MM.1S (cell line): ENCODE data around the gene CILP2.

Experiments
- DNase-seq: peaks from one replicate; pipeline ENCODE4 v3.0.0-alpha.2; 2015
- H2AFZ ChIP-seq: fragments of 300-600 bp; sonication (generic); 2 replicates; pipeline ENCODE4 v1.6.0; 2016; ENCODE audit warnings: antibody characterized with exemption, low read length
- H3F3A ChIP-seq: fragments of 300-600 bp; sonication (generic); 2 replicates; pipeline ENCODE4 v1.6.1; 2016; ENCODE audit warnings: mild to moderate bottlenecking, antibody characterized with exemption, low read length, moderate library complexity, mixed read lengths; ENCODE audit not compliant: insufficient read depth
- H3K27ac ChIP-seq: fragments of 300-600 bp; sonication (generic); 2 replicates; pipeline ENCODE4 v1.5.1; 2016; ENCODE audit warnings: mild to moderate bottlenecking, low read length
- H3K27me3 ChIP-seq: fragments of 300-600 bp; sonication (generic); replicated peaks from 2 replicates; pipeline ENCODE4 v1.6.0; 2016; ENCODE audit warnings: low read length; ENCODE audit not compliant: insufficient read depth
- H3K36me3 ChIP-seq: fragments of 300-600 bp; sonication (generic); replicated peaks from 2 replicates; pipeline ENCODE4 v1.6.1; 2016; ENCODE audit warnings: mild to moderate bottlenecking, low read length, mixed read lengths; ENCODE audit not compliant: insufficient read depth
- H3K4me1 ChIP-seq: fragments of 300-600 bp; sonication (generic); 2 replicates; pipeline ENCODE4 v1.6.1; 2016; ENCODE audit warnings: low read length, mixed read lengths
- H3K4me2 ChIP-seq: fragments of 300-600 bp; sonication (generic); 2 replicates; pipeline ENCODE4 v1.6.0; 2016; ENCODE audit warnings: low read depth, low read length
- H3K4me3 ChIP-seq: fragments of 300-600 bp; sonication (generic); 2 replicates; pipeline ENCODE4 v1.5.1; 2016; ENCODE audit warnings: low read length, mixed read lengths
- H3K79me2 ChIP-seq: fragments of 300-600 bp; sonication (generic); 2 replicates; pipeline ENCODE4 v1.6.1; 2016; ENCODE audit warnings: mixed run types, low read length, mixed read lengths
- H3K9ac ChIP-seq: fragments of 300-600 bp; sonication (generic); 2 replicates; pipeline ENCODE4 v1.6.1; 2016; ENCODE audit warnings: low read length, mixed read lengths
- H3K9me2 ChIP-seq: fragments of 300-600 bp; sonication (generic); replicated peaks from 2 replicates; pipeline ENCODE4 v1.6.1; 2016; ENCODE audit warnings: mild to moderate bottlenecking, low read length, mixed read lengths; ENCODE audit not compliant: insufficient read depth
- H3K9me3 ChIP-seq: fragments of 300-600 bp; sonication (generic); replicated peaks from 2 replicates; pipeline ENCODE4 v1.6.1; 2016; ENCODE audit warnings: mild to moderate bottlenecking, low read length, mixed read lengths; ENCODE audit not compliant: insufficient read depth
- H4K20me1 ChIP-seq: fragments of 300-600 bp; sonication (generic); 2 replicates; pipeline ENCODE4 v1.6.1; 2016; ENCODE audit warnings: mild to moderate bottlenecking, low read length, moderate library complexity, mixed read lengths; ENCODE audit not compliant: insufficient read depth
- CTCF ChIP-seq: fragments of 300-600 bp; sonication (generic); IDR thresholded peaks from 2 replicates; pipeline ENCODE4 v1.5.1; 2016; ENCODE audit warnings: antibody characterized with exemption, low read length, mixed read lengths
- EZH2 ChIP-seq: fragments of 300-600 bp; sonication (generic); optimal IDR thresholded peaks from 2 replicates; pipeline ENCODE3; 2017; ENCODE audit warnings: low read depth, mild to moderate bottlenecking, antibody characterized with exemption, low read length, mixed read lengths
- EZH2phosphoT487 ChIP-seq: fragments of 300-600 bp; sonication (generic); IDR thresholded peaks from 2 replicates; pipeline ENCODE4 v1.6.1; 2018; ENCODE audit warnings: antibody characterized with exemption, low read length

CILP2 gene

DNA sequence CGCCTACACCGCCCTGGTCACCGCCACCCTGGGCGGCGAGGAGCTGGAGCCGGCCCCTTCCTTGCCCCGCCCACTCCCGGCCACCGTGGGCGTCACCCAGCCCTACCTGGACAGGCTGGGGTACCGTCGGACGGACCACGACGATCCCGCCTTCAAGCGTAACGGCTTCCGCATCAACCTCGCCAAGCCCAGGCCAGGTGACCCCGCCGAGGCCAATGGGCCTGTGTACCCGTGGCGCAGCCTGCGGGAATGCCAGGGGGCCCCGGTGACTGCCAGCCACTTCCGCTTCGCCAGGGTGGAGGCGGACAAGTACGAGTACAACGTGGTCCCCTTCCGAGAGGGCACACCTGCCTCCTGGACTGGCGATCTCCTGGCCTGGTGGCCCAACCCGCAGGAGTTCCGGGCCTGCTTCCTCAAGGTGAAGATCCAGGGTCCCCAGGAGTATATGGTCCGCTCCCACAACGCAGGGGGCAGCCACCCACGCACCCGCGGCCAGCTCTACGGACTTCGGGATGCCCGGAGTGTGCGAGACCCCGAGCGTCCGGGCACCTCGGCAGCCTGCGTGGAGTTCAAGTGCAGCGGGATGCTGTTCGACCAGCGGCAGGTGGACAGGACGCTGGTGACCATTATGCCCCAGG is 7.0 kb downstream of the CILP2 start:
- Histone ChIP-seq H2AFZ (no peak overlapping the region), H3K27me3 (peaks cover 10% of the 10 kb centered on the region), H3K9ac (no peak overlapping the region), H3F3A (no peaks in the 10 kb centered on the region), H4K20me1 (no peaks in the 10 kb centered on the region), H3K9me2 (no peaks in the 10 kb centered on the region), H3K4me3 (no peak overlapping the region), H3K36me3 (no peaks in the 10 kb centered on the region), H3K79me2 (no peaks in the 10 kb centered on the region), H3K27ac (no peak overlapping the region), H3K4me2 (no peak overlapping the region), H3K9me3 (no peaks in the 10 kb centered on the region), H3K4me1 (no peaks in the 10 kb centered on the region)
- no peak for DNase-seq
- no peak for TF ChIP-seq EZH2
- no peak for TF ChIP-seq CTCF
- TF ChIP-seq EZH2phosphoT487, result no peak

GRCh38 chr19:19545707-19546106 is 7.6 kb downstream of the CILP2 start:
- Histone ChIP-seq H3K4me2 (no peak overlapping the region), H3F3A (no peaks in the 10 kb centered on the region), H3K79me2 (no peaks in the 10 kb centered on the region), H3K36me3 (no peaks in the 10 kb centered on the region), H3K27ac (no peak overlapping the region), H3K9ac (no peak overlapping the region), H3K9me3 (no peaks in the 10 kb centered on the region), H2AFZ (no peak overlapping the region), H3K4me1 (no peaks in the 10 kb centered on the region), H3K9me2 (no peaks in the 10 kb centered on the region), H4K20me1 (no peaks in the 10 kb centered on the region), H3K27me3 (peaks cover 11% of the 10 kb centered on the region), H3K4me3 (no peak overlapping the region)
- TF ChIP-seq EZH2phosphoT487, result no peak
- TF ChIP-seq CTCF, result no peak
- no peak for TF ChIP-seq EZH2
- DNase-seq, result no peak

DNA sequence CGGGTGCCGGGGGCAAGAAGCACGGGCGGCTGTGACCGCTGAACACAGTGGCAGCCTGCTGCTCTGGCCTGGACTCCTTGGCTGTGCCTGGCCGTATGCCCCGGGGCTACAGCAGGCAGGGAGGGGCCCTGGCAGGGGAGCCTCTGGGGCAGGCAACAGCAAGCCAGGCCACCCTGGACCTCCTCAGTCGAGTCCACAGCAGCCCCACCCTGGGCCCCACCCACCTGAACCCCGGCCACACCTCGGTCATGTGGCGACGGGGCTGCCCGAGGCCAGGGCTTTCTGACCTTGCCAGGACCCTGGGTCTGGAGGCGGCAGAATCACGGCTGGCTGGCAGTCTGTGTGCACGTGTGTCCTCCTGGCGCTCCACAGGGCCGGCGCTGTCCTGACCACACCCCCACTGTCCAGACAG is 8.7 kb downstream of the CILP2 start:
- Histone ChIP-seq H3K4me3 (no peak overlapping the region), H3K9me2 (no peaks in the 10 kb centered on the region), H3K9me3 (no peaks in the 10 kb centered on the region), H3K27me3 (peaks cover 13% of the 10 kb centered on the region), H4K20me1 (no peaks in the 10 kb centered on the region), H3K79me2 (no peaks in the 10 kb centered on the region), H3K27ac (no peak overlapping the region), H3K4me2 (no peak overlapping the region), H3K4me1 (no peaks in the 10 kb centered on the region), H2AFZ (no peak overlapping the region), H3F3A (no peaks in the 10 kb centered on the region), H3K9ac (no peak overlapping the region), H3K36me3 (no peaks in the 10 kb centered on the region)
- TF ChIP-seq EZH2, result no peak
- no peak for TF ChIP-seq EZH2phosphoT487
- no peak for TF ChIP-seq CTCF
- no peak for DNase-seq
